Naive thymus-derived CD8-positive, alpha-beta T cell (primary cell): Measurements from ENCODE around the gene BRMS1. TPM values are rescaled to one million over a fixed set of nuclear protein-coding genes. Genes with fewer than 3 reads are reported as not detected.
"Not testable (repeated sequence)": the region's sequence is repeated elsewhere in the genome, so short reads cannot be mapped to it uniquely, and the experiment has no call there.

ENCODE experiments used
- ATAC-seq, 2 donors: fragments of 150-1000 bp; cut with Tn5 transposase in 1 of 2; sonication (Bioruptor Pico), chemical (Tn5 transposase) in 1 of 2; 1 replicate in 1 of 2; 2 replicates in 1 of 2; pipeline ENCODE4 v1.10.0; 2021; ENCODE audit warnings: mild to moderate bottlenecking in 2 of 2, moderate library complexity in 2 of 2
- POLR2A ChIA-PET: fragments of 350-600 bp; sonication (Branson Sonifier 250); formaldehyde crosslinking; loops from one replicate; lab custom pipeline; 2021; ENCODE audit warnings: antibody characterized with exemption; lab: Charles Lee
- DNase-seq, 10 donors: peaks; one replicate each; pipeline versions ENCODE4 v3.0.0 to v3.0.0-alpha.2; 2020 to 2022
- H3K27ac Mint-ChIP-seq, 10 donors: one replicate each; pipeline ENCODE4 v1.8.0; 2020 to 2022; ENCODE audit warnings: mild to moderate bottlenecking in 10 of 10, mixed read lengths in 10 of 10, moderate library complexity in 4 of 10, inconsistent platforms in 1 of 10
- H3K27me3 Mint-ChIP-seq, 5 donors: one replicate each; pipeline ENCODE4 v1.8.0; 2021 to 2022; ENCODE audit warnings: mixed read lengths in 5 of 5
- H3K36me3 Mint-ChIP-seq, 3 donors: one replicate each; pipeline ENCODE4 v1.8.0; 2020 to 2022; ENCODE audit warnings: mixed read lengths in 3 of 3, mild to moderate bottlenecking in 2 of 3, inconsistent platforms in 1 of 3
- H3K4me1 Mint-ChIP-seq, 4 donors: one replicate each; pipeline ENCODE4 v1.8.0; 2021 to 2022; ENCODE audit warnings: mixed read lengths in 4 of 4
- H3K4me3 Mint-ChIP-seq, 10 donors: one replicate each; pipeline ENCODE4 v1.8.0; 2020 to 2022; ENCODE audit warnings: mild to moderate bottlenecking in 10 of 10, mixed read lengths in 10 of 10, moderate library complexity in 6 of 10, inconsistent platforms in 1 of 10
- H3K9me3 Mint-ChIP-seq, 9 donors: one replicate each; pipeline ENCODE4 v1.8.0; 2020 to 2022; ENCODE audit warnings: mixed read lengths in 9 of 9, mild to moderate bottlenecking in 3 of 9, inconsistent platforms in 1 of 9, moderate library complexity in 1 of 9
- polyA plus RNA-seq, 3 donors: library from polyadenylated mRNA; unstranded; fragments of 300-500 nt; fragmentation: Illumina TruSeq; gene quantifications; one replicate each; pipeline ENCODE4 v1.2.3, GENCODE V29; 2021
- total RNA-seq, 8 experiments: library from RNA in 2 of 8; stranded (reverse) in 2 of 8; gene quantifications; one replicate each; pipeline ENCODE4 v1.2.3 and lab custom pipeline; 2021 to 2026

Gene BRMS1
- total and polyA plus RNA-seq, 5 experiments from 2014 or later = 47.6 to 65.8 (median 61.7) TPM

DNA sequence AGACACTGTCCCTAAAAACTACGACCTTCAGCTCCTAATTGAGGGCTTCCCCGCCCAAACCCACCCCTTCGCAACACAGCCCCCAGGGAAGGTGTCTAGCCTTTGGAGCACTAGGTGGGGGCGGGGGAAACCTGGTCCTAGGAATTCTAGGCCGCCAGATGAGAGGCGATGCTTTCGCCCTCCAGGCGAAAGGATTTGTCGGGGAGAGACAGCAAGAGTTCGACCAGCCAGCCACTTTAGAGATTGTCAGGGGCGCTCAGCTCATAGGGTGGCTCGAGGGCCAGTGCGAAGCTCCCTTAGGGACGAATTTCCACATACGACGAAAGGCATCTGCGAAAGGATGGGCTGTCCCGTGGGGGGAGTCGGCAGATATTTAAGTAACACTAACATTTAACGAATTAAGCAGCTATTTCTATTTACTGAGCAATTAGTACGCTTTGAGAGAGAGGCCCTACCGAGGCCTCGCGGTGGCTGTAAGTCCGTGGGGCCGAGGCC is 33.4 kb downstream of the BRMS1 start:
- Mint-ChIP-seq H3K4me1 (peaks cover 16 to 28% (median 20%) of the 10 kb centered on the region in 4 donors), H3K4me3 (peak overlapping the region; percentile 73 to 99 (median 96)), H3K9me3 (no peaks in the 10 kb centered on the region), H3K27me3 (no peaks in the 10 kb centered on the region), H3K36me3 (peaks cover 0 to 4% (median 4%) of the 10 kb centered on the region in 3 donors), H3K27ac (peak overlapping the region; percentile 92 to 100 (median 99))
- no peak for DNase-seq
- ATAC-seq = peak in 1 of 2 donors; percentile 29
- POLR2A ChIA-PET = interaction anchor here (0.7 to 7.7 kb wide), 15 partner anchors 11 to 1033 kb away, joined by 3 to 126 read pairs (median 8); partner anchors contain the start of genes BRMS1, RAB1B, RIN1 and SLC29A2

- H3K4me1 Mint-ChIP-seq = peaks cover 13 to 24% (median 17%) of the 10 kb centered on the region in 4 donors
- POLR2A ChIA-PET = interaction anchor here (0.7 to 7.7 kb wide), 14 partner anchors 11 to 1034 kb away, joined by 3 to 126 read pairs (median 9); partner anchors contain the start of genes BRMS1, RAB1B, RIN1 and SLC29A2
- not testable (repeated sequence) for DNase-seq, H3K36me3 Mint-ChIP-seq, ATAC-seq, H3K9me3 Mint-ChIP-seq, H3K27me3 Mint-ChIP-seq
- peak overlapping the region in 2 of 10 donors; percentile 8 to 73 for H3K4me3 Mint-ChIP-seq
- peak overlapping the region in 2 of 10 donors; percentile 47 to 100 for H3K27ac Mint-ChIP-seq
Observed at GRCh38 chr11:66310803-66311440, 34.0 kb downstream of the BRMS1 start.

DNA sequence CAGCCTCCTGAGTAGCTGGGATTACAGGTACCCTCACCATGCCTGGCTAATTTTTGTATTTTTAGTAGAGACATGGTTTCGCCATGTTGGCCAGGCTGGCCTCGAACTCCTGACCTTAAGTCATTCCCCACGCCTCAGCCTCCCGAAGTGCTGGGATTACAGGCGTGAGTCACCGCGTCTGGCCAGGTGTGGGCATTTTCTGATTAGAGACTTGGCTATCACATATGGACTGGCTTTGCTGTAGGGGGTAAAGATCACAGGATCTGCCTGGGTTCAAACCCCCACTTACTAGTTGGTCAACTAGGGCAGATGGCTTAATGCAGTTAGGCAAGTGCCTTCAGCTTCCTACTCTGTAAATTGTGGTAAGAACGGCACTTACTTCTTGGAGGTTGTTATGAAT is 34.6 kb downstream of the BRMS1 start:
- H3K27me3 Mint-ChIP-seq = no peaks in the 10 kb centered on the region
- H3K4me3 Mint-ChIP-seq = no peak overlapping the region
- peaks cover 7 to 18% (median 12%) of the 10 kb centered on the region in 4 donors for H3K4me1 Mint-ChIP-seq
- no peak for ATAC-seq
- POLR2A ChIA-PET = interaction anchor here (0.7 to 4.8 kb wide), 3 partner anchors 20 to 954 kb away, joined by 3 to 45 read pairs (median 12); no protein-coding TSS in a partner anchor
- no peaks in the 10 kb centered on the region for H3K9me3 Mint-ChIP-seq
- H3K36me3 Mint-ChIP-seq = peaks cover 0 to 2% (median 0%) of the 10 kb centered on the region in 3 donors
- no peak for DNase-seq
- peak overlapping the region in 1 of 10 donors; percentile 47 for H3K27ac Mint-ChIP-seq

- ATAC-seq = no peak
- Mint-ChIP-seq H3K9me3 (no peaks in the 10 kb centered on the region), H3K27ac (peak overlapping the region in 2 of 10 donors; percentile 13 to 51), H3K4me3 (peak overlapping the region in 1 of 10 donors; percentile 14), H3K4me1 (peaks cover 3 to 12% (median 7%) of the 10 kb centered on the region in 4 donors), H3K36me3 (no peaks in the 10 kb centered on the region), H3K27me3 (no peaks in the 10 kb centered on the region)
- DNase-seq = no peak
- POLR2A ChIA-PET = interaction anchor here (4.8 kb wide), 1 partner anchor 21 kb away, joined by 45 read pairs; no protein-coding TSS in a partner anchor
Observed at GRCh38 chr11:66309475-66309874, 35.4 kb downstream of the BRMS1 start.

DNA sequence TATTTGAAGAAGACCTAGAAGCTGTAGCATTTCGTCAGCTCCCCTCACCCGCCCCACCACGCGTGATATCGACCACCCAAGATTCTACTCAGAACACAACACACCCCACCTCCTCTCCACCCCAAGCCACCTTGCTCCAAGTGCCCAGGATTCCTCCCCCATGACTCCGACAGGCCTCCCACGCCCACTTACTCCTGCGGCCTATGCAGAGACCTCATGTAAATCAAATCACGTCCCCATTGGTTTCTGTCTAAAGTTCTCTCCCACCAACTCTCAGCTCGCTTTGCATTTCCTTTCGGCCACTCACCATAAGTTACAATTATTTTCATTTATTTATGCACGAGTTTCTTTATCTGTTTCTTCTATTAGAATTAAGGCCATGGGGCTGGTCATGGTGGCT is 42.2 kb downstream of the BRMS1 start:
- H3K4me1 Mint-ChIP-seq = no peaks in the 10 kb centered on the region
- ATAC-seq = no peak
- no peak overlapping the region for H3K4me3 Mint-ChIP-seq
- POLR2A ChIA-PET = interaction anchor here (1.0 kb wide), 1 partner anchor 14 kb away, joined by 3 read pairs; the partner anchor contains the start of gene YIF1A
- H3K27me3 Mint-ChIP-seq = no peaks in the 10 kb centered on the region
- H3K36me3 Mint-ChIP-seq = no peaks in the 10 kb centered on the region
- no peak for DNase-seq
- H3K9me3 Mint-ChIP-seq = no peaks in the 10 kb centered on the region
- H3K27ac Mint-ChIP-seq = no peak overlapping the region

GRCh38 chr11:66299186-66299585 is 45.7 kb downstream of the BRMS1 start:
- POLR2A ChIA-PET = no interaction called here

GRCh38 chr11:66297610-66298009 is 47.3 kb downstream of the BRMS1 start:
- Mint-ChIP-seq H3K36me3 (no peaks in the 10 kb centered on the region), H3K27me3 (peaks cover 2 to 14% (median 11%) of the 10 kb centered on the region in 5 donors), H3K4me3 (no peak overlapping the region), H3K27ac (no peak overlapping the region), H3K9me3 (no peaks in the 10 kb centered on the region), H3K4me1 (peaks cover 2 to 9% (median 4%) of the 10 kb centered on the region in 4 donors)
- POLR2A ChIA-PET = interaction anchor here (0.6 to 1.3 kb wide), 3 partner anchors 8 to 34 kb away, joined by 3 to 5 read pairs (median 3); partner anchors contain the start of gene YIF1A
- ATAC-seq = no peak
- no peak for DNase-seq

More at GRCh38 chr11:66299186-66299585, 45.7 kb downstream of the BRMS1 start:
- Mint-ChIP-seq H3K4me3 (no peak overlapping the region), H3K27ac (no peak overlapping the region), H3K4me1 (no peaks in the 10 kb centered on the region), H3K27me3 (peaks cover 0 to 3% (median 0%) of the 10 kb centered on the region in 5 donors), H3K36me3 (no peaks in the 10 kb centered on the region), H3K9me3 (no peaks in the 10 kb centered on the region)
- DNase-seq (no peak), ATAC-seq (no peak)

DNA sequence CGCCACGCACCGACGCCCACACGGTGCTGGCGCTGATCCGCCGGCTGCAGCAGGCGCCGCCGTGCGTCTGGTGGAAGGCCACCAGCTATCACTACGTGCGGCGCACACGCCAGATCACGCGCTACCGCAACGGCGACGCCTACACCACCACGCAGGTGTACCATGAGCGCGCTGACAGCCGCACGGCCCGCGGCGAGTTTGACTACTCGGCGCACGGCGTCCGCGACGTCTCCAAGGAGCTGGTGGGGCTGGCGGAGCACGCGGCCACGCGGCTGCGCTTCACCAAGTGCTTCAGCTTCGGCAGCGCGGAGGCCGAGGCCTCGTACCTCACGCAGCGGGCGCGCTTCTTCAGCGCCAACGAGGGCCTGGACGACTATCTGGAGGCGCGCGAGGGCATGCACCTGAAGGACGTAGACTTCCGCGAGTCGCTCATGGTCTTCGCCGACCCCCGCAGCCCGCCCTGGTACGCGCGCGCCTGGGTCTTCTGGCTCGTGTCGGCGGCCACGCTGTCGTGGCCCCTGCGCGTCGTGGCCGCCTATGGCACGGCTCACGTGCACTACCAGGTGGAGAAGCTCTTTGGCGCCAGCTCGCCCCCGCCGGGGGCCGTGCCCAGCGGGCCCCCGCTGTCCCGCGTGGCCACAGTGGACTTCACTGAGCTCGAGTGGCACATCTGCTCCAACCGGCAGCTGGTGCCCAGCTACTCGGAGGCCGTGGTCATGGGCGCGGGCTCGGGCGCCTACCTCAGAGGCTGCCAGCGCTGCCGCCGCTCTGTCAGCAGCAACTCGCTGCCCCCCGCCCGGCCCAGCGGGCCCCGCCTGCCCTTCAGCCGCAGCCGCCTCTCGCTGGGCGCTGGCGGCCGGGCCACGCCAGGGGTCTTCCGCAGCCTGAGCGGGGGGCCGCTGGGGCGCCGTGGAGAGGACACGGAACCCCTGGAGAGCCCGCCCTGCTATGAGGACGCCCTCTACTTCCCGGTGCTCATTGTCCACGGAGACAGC is 50.0 kb downstream of the BRMS1 start:
- Mint-ChIP-seq H3K4me3 (no peak overlapping the region), H3K4me1 (peaks cover 9 to 25% (median 17%) of the 10 kb centered on the region in 4 donors), H3K36me3 (no peaks in the 10 kb centered on the region), H3K27me3 (peaks cover 2 to 21% (median 13%) of the 10 kb centered on the region in 5 donors), H3K27ac (no peak overlapping the region), H3K9me3 (no peaks in the 10 kb centered on the region)
- POLR2A ChIA-PET = no interaction called here
- ATAC-seq (no peak), DNase-seq (no peak)

- no peaks in the 10 kb centered on the region for H3K36me3 Mint-ChIP-seq
- peak overlapping the region in 1 of 10 donors; percentile 55 for H3K4me3 Mint-ChIP-seq
- peaks cover 16 to 35% (median 25%) of the 10 kb centered on the region in 4 donors for H3K4me1 Mint-ChIP-seq
- POLR2A ChIA-PET = interaction anchor here (0.6 kb wide), 1 partner anchor 872 kb away, joined by 6 read pairs; no protein-coding TSS in a partner anchor
- H3K27ac Mint-ChIP-seq = peak overlapping the region in 1 of 10 donors; percentile 21
- no peaks in the 10 kb centered on the region for H3K9me3 Mint-ChIP-seq
- no peak for ATAC-seq
- H3K27me3 Mint-ChIP-seq = peaks cover 2 to 23% (median 13%) of the 10 kb centered on the region in 5 donors
- no peak for DNase-seq
Observed at GRCh38 chr11:66293777-66294625, 50.9 kb downstream of the BRMS1 start.

- peak overlapping the region in 5 of 10 donors; percentile 18 to 55 (median 43) for H3K4me3 Mint-ChIP-seq
- peak overlapping the region in 1 of 10 donors; percentile 21 for H3K27ac Mint-ChIP-seq
- no peaks in the 10 kb centered on the region for H3K9me3 Mint-ChIP-seq
- no peaks in the 10 kb centered on the region for H3K36me3 Mint-ChIP-seq
- POLR2A ChIA-PET = no interaction called here
- ATAC-seq (no peak), DNase-seq (no peak)
- peaks cover 18 to 36% (median 28%) of the 10 kb centered on the region in 4 donors for H3K4me1 Mint-ChIP-seq
- peaks cover 2 to 23% (median 13%) of the 10 kb centered on the region in 5 donors for H3K27me3 Mint-ChIP-seq
Observed at GRCh38 chr11:66293352-66293751, 51.6 kb downstream of the BRMS1 start.

DNA sequence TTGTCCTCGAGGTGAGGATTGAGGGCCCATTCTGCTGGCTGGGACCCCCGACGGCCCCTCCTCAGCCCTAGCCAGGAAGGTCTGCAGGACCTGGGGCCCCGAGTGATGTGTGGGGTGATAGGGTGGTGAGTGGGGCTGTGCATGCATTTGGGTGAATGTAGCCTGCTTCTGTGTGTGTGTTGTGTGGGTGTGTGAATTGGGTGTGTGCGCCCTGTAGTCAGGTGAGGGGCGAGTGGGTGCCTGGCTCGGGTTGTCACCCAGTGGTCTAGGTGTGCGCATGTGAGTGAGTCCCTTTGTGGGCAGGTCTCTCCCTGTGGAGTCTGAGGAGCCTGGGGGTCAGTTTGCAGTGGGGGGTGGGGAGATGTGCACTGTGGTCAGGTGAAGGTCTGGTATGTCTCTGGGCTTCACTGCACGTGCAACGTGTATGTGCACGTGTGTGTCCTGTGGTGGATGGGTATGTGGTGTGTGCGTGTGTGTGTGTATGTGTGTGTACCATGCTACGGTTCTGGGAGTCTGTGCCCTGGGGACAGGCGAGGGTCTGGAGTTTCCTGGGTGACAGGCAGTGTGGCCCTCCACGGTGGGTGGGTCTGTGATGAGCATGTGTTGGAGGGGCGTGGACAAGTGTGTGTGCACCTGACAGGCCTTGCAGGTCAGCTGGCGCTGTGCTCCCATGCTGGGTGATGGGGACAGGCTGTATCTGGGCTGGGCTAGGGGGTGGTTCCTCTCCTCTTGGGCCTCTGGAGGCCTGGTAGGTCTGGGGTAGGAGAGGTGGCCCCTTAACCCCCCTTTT is 52.2 kb downstream of the BRMS1 start:
- Mint-ChIP-seq H3K27me3 (peaks cover 2 to 23% (median 13%) of the 10 kb centered on the region in 5 donors), H3K27ac (no peak overlapping the region), H3K4me1 (peaks cover 19 to 40% (median 33%) of the 10 kb centered on the region in 4 donors), H3K9me3 (no peaks in the 10 kb centered on the region), H3K36me3 (no peaks in the 10 kb centered on the region), H3K4me3 (peak overlapping the region; percentile 50 to 85 (median 58))
- DNase-seq = no peak
- POLR2A ChIA-PET = no interaction called here
- no peak for ATAC-seq
